GM21528 (cell line): Measurements from ENCODE around the gene PEPD.

ENCODE experiments used
- ATAC-seq: cut with Tn5 transposase; IDR thresholded peaks from one replicate; pipeline ENCODE4 v1.9.1; 2021; ENCODE audit warnings: mild to moderate bottlenecking, moderate library complexity; ENCODE audit not compliant: unreplicated experiment, low FRiP score

The PEPD gene

DNA sequence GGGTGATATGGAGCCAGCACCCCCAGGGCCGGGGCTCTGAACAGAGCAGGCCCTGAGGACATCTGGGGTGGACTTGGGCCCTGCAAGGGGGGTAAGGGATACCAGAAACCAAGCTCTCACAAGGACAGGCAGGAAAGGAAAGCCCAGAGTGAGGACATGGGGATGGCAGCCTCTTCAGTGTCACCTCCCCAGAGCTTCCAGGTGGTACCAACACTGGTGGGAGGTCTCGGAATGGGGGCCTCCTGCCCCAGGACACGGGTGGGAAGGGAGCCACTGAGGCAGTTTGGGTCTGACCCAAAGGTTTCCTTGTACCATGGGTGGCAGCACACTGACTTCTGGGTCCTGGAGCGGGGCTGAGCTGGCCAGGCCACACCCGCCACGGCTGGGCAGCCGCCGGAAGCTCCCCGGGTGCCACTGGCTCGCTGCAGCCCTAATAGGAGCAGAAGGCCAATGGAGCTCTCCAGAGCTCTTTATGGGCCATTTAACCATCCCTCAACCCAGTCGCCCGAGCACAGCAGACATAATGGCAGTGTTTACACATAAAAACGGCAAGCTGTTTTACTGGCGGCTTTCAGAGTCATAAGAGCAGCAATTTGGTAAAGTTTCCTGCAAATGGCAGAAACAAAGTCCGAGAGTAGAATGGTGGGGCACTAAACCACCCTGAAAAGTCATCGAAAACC is 59.3 kb downstream of the PEPD start:
- no peak for ATAC-seq

DNA sequence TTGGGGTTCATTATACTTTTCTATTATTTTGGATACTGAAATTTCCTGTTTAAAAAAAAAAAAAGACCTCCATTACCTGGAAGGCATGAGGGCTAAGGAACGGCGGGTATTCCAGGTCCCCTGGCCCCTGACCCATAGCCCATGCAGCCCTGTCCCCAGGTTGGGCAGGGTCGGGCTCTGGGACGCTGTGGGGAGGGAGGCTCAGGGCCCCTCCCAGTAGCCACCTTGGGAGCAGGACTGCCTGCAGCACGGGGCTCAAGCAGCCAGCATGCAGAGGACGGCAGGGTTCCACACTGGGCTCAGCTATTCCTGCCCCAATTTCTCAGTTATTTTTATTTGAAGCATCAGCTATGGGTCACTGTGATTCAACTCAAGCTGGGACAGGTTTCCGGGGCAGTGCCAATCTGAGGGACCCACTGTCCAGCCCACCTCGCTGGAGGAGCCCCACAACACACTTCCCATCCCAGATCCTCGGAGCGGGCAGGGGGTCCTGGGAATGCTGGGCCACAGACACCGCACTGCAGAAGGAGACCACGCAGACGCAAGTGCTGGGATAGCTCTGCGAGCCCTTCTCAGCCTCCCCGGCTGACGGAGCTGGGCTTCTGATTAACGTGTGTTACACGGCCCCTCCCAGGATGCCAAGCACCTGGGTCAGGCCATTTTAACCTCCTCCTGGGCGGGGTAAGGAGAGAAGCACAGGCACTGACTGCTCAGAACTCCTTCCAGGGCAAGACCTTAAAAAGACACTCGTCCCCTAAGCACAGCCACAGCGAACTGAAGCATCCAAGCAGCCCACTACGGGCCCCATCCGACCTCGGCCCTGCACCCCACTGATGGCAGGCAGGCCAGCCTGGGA is 60.1 kb downstream of the PEPD start:
- no peak for ATAC-seq

GRCh38 chr19:33460221-33460908 is 61.2 kb downstream of the PEPD start:
- no peak for ATAC-seq

DNA sequence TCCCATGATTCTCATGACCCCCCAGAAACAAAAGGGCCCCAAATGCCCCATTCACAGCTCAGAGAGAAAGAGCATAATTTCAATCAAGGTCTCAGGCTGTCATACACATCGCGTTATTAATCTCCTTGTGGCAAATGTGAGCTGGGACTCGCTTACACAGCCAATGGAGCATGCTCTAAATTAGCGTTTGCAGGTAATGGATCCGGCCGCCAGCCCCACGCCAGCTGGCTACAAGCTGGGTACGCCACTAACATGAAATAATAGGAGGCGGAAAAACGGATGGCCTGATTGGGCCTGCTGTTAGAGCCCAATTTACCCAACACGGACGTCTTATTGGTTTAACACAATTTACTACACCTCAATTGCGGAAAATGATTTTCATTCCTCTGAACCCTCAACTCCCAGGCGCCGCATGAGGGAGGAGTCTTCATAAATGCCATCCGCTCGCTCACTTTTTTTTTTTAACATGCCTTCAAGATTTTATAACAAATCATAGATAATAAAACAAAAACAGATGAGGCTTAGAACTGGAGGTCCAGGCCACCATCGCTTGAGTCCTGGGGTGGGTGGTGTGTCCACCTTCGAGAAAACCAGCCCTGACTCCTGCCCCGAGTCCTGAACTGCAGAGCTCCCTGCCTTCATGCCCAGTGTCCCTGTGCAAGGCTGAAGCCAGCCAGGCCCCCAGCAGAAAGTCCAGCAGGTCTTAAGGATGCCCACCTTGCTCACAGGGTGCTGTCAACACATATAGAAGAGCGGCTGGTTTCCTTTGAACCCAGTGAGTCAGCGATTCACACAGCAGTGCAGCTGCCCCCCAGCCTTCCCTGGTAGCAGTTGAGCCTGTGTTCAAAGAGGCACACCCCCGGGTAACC is 62.1 kb downstream of the PEPD start:
- no peak for ATAC-seq

GRCh38 chr19:33458807-33459206 is 62.8 kb downstream of the PEPD start:
- ATAC-seq = no peak

GRCh38 chr19:33458171-33458633 is 63.4 kb downstream of the PEPD start:
- no peak for ATAC-seq

- ATAC-seq = no peak
Observed at GRCh38 chr19:33456845-33457220, 64.8 kb downstream of the PEPD start.

DNA sequence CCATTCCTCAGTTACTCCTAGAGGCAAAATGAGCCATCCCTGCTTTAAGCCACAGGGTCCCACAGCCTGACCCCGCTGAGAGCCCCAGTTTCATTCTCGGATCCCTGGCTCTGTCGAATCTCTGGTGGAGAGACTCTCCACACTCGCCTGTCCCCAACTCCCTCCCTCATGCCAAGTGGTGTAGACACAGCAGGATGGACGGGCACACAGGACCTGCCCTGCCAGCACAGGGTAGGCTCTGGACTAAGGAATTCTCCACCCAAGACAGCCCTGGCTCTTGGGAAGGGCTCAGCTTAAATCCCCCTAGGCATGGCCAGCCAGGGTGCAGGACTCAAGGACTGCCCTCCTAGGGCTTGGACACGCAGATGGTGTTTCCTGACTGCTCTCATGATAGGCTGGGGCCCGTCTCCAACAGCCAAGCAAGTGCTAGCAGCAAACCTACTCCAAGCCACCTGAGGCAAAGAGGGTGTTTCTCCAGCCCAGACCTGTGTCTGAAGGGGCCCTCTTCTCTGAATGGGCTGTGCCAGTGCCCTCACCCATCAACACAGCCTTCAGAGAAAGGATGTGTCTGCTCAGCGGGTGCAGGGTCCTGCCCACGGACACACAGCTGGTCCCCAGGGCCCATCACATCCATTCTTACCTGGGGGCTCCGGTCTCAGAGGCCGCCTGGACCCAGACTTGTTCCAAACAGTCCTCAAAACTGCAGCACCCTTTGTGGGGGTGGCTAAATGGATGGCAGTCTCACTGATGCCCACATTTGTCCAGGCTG is 65.3 kb downstream of the PEPD start:
- ATAC-seq = no peak

GRCh38 chr19:33453265-33453664 is 68.3 kb downstream of the PEPD start:
- ATAC-seq = no peak

GRCh38 chr19:33450689-33451088 is 70.9 kb downstream of the PEPD start:
- ATAC-seq = no peak

- no peak for ATAC-seq
Observed at GRCh38 chr19:33449799-33450198, 71.8 kb downstream of the PEPD start.

- no peak for ATAC-seq
Observed at GRCh38 chr19:33448159-33448516, 73.5 kb downstream of the PEPD start.

DNA sequence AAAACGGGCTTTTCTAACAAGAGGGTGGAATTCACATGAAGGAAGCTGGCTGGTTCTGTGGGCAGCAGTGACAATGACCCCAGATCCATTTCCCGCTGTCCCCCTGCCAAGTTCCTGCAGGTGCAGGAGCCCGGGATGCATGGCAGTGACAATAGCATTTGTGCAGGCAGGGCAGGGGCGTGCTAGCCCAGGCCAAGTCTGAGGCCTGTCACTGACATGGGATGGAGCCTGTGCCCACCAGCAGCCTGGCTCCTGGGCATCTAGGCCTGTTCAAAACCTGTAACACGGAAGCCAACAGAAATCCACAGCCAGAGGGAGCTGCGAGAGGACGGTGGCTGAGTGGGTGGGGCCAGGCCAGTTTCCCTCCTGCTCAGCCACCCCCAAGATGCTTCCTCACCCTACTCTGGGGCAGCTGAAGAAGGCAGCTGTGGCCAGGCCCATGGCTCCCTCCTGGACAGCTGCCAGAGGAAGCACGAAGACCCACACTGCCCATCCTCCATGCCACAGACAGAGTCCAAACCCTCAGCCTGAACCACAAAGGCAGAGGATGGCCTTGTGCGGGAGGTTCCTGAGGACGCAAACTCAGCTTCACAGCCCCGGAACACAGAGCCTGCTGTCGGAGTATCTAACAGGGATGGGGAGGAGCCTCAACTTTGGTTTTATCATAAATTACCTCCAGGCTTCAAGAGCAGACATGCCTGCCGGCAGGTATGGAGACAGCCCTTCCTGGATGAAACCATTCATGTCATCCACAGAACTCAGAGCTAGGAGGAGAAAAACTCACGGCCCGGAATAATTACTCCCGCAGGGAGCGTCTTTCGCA is 74.0 kb downstream of the PEPD start:
- no peak for ATAC-seq

- ATAC-seq = no peak
Observed at GRCh38 chr19:33446330-33447293, 75.0 kb downstream of the PEPD start.

GRCh38 chr19:33445442-33446329 is 75.9 kb downstream of the PEPD start:
- ATAC-seq = no peak

DNA sequence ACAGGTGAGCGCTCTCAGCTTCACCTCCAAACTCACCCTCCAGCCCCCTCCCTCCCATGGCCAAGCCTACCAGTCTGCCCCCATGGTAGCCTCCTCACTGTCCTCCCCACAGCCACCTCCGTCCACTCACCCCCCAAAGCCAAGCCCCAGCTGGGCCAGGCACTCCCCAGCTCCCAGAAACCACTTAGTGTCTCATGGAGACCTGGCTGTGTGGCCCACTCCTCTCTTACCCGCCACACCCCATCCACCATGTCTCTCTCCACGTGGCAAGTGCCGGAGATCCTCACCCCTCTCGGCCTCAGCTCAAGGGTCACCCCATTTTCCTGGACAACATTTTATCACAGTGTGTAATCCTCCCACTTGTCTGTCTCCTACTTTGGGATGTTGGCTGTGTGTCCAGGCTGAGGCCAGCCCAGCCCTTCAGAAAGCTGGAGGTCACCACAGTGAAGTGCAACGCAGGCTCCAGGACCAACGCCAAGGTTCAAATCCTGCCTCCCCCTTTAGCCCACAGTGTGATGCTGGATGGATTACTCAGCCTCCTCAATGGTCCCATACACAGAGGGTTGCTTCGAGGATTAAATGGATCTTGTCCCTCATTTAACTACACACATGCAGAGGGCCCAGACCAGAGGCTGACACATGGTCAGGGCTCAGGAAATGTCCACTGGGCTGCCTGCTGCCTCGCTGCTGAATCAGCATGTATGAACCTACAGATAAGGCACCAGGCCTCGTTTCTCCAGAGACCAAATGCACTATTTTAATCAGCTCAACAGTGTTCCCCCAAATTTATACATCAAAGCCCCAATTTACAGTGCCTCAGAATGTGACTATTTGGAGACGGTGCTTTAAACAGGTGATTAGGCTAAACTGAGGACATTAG is 76.8 kb downstream of the PEPD start:
- ATAC-seq = no peak
